Central memory CD4-positive, alpha-beta T cell (primary cell): Measurements from ENCODE around the gene SHISAL2A.
A peak's percentile ranks its signal among the peaks of the same experiment; 100 is the strongest.
"Not testable (repeated sequence)": the region's sequence is repeated elsewhere in the genome, so short reads cannot be mapped to it uniquely, and the experiment has no call there.

Experiments used
- DNase-seq: peaks from one replicate; pipeline ENCODE4 v3.0.0; 2022

Gene SHISAL2A

DNA sequence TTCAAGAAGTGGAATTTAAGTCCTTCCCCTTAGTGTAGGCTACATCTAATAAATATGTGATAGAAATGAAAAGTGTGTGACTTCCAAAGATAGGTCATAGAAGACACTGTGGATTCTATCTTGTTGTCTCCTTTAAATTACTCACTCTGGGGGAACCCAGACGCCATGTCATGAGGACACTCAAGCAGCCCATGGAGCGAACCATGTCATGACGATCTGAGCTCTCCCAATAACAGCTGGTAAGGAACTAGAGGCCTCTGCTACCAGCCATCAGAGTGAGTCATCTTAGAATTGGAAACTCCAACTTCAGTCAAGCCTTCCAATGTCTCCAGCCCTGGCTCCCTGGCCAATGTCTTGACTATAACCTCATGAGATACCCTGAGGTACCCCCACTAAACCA is 58.9 kb downstream of the SHISAL2A start:
- DNase-seq, result no peak

DNA sequence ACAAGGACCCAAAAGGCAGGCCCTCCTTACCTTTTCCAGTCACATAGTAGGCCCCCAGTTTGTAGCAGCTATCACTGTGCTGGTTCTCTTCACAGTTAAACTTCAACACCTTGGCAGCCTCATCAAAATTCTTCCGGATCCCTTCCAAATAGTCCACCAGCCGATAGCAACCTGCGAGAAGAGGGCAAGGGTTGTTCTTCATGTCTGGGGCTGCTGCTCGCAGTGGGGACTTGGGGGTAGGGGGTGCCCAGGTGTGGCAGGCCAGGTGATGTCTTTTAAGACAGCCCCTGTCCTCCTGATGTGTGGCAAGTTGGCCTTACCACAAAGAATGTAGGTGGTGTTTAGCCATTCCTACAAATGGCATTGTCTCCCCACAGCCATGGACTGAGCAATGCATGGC is 59.7 kb downstream of the SHISAL2A start:
- no peak for DNase-seq

DNA sequence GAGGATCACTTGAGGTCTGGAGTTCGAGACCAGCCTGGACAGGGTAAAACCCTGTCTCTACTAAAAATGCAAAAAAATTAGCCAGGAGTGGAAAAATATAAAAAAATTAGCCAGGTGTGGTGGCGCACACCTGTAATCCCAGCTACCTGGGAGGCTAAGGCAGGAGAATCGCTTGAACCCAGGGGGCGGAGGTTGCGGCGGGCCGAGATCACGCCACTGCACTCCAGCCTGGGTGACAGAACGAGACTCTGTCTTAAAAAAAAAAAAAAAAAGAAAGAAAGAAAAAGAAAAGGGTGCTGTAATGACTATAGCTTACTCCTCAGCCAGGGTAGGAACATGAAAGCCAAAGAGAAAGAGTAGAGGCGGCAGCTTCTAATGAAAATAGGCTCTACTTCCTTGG is 60.4 kb downstream of the SHISAL2A start:
- not testable (repeated sequence) for DNase-seq

DNA sequence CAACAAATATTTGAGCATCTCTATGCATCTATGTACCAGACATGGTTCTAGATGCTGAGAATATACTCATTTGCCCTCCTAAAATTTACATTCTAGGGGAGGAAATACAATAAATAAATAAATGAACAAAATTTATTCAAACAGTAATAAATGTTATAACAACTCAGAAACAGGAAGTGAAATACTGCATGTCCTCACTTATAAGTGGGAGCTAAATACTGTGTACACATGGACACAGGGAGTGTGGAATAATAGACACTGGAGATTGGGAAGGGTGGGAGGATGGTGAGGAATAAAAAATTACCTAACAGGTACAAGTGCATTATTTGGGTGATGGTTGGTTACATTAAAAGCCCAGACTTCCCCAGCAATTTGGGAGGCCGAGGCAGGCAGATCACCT is 60.9 kb downstream of the SHISAL2A start:
- no peak for DNase-seq

DNA sequence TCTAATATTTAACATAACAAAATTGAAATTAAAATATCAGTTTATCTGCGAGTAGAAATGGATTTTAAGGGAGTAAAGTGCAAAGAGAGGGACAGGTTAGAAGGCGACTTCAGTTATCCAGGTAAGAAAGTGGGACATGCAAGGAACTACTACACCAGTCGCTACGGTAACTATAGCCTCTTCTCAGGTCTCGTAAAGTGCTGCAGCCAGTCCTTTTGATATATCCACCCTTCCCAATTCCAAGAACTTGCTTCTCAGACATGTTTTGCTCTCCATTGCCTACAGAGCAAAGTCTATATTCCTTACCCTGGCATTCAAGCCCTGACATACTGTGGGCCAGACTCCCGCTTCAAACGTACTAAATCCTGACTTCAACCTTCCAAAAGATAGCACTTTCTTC is 62.7 kb downstream of the SHISAL2A start:
- no peak for DNase-seq

DNA sequence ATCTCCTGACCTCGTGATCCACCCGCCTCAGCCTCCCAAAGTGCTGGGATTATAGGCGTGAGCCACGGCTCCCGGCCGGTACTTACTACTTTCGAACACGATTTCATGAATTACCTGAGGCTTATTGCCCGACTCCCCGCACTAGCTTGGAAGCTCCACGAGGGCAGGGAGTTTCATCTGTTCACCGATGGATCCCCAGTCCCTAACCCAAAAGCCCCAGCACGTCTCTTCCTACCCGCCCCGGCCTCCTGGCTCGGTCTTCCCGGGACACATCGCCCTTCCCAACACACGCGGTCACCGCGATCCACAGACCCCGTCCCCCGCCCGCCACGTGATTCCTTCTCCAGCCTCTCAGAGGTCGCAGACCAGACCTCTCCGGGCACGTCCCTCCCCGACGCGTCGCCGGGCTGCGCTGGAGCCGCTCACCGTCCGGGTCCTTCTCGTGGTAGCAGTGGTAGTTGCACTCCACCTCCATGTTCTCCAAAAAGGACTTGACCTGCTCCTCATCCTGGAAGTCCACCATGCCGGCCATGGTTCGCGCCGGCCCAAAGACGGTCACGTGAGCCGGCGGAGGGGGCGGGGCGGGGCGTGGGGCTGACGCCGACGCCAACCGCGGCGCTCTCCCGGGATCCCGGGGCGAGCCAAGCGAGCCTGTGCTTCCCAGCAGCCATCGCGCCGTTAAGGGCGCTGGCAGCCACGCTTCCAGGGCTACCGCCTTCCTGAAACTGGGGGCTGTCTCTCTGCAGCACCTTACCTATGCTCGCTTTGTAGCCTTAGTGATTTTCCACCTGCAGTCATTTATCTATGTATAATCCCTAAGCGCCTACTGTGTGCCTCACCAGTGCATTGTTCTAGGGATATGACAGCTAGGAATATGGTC is 65.1 kb downstream of the SHISAL2A start, which contains the start of gene COA7:
Gene COA7, minus strand, starts transcription at position 553 of the 880 bp plus-strand sequence. Its CDS starts 21 bp downstream, at position 532.
- peak; percentile 53 for DNase-seq

DNA sequence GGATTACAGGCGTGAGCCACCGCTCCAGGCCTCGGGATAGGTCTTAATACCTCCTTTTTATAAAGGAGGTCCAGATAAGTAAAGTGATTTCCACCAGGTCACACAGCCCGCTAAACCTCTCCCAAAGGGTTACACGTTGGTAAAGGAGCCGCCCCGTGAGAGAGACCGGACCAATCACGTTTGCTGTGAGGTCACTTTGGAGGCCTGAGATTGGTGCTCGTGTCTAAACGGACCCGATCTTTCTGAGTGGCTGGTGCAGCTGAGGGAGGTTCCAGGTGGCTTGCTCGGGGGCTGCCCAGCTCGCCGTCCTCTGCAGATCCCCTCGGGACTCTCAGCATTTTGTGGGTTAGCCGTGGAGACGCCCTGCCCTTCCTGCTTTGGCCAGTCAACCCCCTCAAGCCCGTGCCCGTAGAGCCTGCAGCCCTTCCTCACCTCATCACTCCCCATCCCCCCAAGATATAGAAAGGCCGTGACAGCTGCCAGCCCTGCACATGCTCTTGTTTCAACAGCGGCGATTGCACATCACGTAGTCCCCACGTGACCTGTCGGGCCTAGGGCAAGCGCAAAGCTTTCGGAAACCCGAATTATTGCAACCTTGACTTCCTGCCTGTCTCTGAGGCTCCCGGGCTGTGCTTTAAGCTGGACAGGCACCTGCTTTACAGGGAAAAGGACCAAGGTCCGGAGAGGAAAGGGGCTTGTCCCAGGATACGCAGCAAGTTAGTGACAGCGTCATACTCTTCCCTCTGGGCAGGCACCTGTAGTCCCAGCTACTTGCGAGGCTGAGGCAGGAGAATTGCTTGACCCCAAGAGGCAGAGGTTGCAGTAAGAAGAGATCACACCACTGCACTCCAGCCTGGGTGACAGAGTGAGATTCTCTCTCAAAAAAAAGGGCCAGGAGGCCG is 70.2 kb downstream of the SHISAL2A start:
- peak; percentile 83 for DNase-seq

DNA sequence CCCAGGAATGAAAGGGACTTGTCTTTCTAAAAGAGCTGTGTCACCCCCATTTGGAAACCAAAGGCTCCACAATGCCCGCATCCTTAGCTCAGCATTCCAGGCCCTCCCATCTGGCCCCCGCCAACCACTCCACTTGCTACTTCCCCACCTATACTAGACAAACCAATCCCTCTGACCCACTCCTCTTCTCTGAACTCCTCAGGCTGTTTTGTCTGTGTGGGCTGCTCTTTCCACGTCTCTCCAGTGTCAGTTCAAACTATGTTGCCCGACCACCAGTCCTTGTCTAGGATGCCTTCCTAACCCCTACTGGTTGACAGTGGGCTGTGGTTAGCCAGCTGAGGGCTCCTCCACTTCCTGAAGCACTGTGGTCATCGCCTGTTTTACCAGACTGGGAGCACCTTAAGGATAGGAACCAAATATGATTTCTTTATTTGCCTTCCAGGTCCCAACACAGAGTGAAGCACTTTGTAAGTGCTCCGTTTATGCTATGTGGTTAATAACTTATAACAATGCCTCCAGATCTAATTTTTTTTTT is 73.2 kb downstream of the SHISAL2A start:
- DNase-seq, result no peak
